ENCODE data around the gene PIEZO2.

PIEZO2 gene

DNA sequence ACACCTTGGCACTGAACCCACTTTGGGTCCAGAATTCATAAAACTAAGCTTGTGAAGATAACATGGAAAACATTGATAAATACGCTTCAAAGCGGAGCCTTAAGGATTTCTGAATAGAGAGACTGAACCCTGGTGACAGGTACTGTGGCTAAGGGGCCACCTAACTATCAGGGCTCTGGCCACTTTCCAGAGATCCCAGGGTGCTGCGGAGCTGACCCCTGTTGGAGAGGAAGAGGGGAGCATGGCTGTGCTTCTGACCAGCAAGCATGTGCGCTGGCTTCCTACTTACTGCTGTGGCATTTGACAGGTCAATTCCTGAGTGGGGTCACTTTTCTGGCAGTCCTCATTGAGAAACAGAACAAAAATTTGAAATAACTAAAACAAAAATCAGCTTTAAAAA, 395.2 kb downstream of the PIEZO2 start:
- Mint-ChIP-seq H3K36me3 (ENCODE audit: low read depth) (peaks cover 7% of the 10 kb centered on the region), H3K27me3 (ENCODE audit: low read depth) (no peaks in the 10 kb centered on the region), H3K9me3 (no peaks in the 10 kb centered on the region), H3K4me1 (peaks cover 27% of the 10 kb centered on the region), H3K4me3 (no peak overlapping the region), H3K27ac (no peak overlapping the region)
- TF ChIP-seq, protein P1, sequence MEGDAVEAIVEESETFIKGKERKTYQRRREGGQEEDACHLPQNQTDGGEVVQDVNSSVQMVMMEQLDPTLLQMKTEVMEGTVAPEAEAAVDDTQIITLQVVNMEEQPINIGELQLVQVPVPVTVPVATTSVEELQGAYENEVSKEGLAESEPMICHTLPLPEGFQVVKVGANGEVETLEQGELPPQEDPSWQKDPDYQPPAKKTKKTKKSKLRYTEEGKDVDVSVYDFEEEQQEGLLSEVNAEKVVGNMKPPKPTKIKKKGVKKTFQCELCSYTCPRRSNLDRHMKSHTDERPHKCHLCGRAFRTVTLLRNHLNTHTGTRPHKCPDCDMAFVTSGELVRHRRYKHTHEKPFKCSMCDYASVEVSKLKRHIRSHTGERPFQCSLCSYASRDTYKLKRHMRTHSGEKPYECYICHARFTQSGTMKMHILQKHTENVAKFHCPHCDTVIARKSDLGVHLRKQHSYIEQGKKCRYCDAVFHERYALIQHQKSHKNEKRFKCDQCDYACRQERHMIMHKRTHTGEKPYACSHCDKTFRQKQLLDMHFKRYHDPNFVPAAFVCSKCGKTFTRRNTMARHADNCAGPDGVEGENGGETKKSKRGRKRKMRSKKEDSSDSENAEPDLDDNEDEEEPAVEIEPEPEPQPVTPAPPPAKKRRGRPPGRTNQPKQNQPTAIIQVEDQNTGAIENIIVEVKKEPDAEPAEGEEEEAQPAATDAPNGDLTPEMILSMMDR (IDR thresholded peaks at IDR 0.05; ENCODE audit: unreplicated experiment in 3 of 3), result no peak

DNA sequence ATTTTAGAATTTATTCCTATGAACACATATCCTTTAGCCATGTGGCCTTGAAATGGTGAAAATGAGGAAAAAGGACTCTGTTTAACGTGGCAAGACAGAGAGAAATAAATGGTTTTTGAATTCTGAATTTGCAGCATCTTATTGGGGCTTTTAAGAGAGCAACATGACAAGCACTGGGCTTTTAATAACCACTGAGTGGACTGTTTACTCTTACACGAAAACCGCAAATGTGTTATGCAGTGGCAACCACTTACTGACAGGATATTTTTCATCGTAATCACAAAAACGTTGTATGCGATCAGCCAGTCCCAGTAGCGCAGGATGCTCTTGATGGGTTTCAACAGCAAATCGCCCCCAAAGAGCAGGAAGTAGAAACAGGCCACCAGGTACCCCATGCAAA, 397.0 kb downstream of the PIEZO2 start:
- H3K9me3 Mint-ChIP-seq, result no peaks in the 10 kb centered on the region
- H3K27me3 Mint-ChIP-seq (ENCODE audit: low read depth), result no peaks in the 10 kb centered on the region
- H3K27ac Mint-ChIP-seq, result peak overlapping the region in 2 of 3 experiments; percentile 36 to 75
- TF ChIP-seq, protein P1 (IDR thresholded peaks at IDR 0.05; ENCODE audit: unreplicated experiment in 3 of 3), result no peak
- peaks cover 27% of the 10 kb centered on the region for H3K4me1 Mint-ChIP-seq
- no peak overlapping the region for H3K4me3 Mint-ChIP-seq
- peaks cover 5% of the 10 kb centered on the region for H3K36me3 Mint-ChIP-seq (ENCODE audit: low read depth)

DNA sequence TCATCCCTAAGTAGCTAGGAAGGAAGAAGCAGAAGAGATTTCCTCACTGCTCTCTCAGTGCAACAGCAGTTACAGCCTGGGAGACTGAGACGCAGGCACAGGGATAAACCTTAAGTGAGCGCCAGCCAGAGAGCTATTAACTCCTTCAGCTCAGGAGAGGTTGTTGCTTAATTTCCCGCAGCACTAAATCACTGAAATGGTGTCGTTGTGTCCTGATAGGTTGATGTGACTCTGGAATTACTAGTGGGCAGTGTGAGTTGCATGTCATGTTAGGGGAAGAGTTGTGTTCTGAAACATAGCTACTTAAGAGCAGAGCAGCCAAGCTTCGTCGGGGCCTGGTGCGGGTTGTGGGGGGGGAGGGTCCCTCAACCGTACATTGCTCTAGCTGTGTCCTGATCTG, 397.7 kb downstream of the PIEZO2 start:
- no peak overlapping the region for H3K4me3 Mint-ChIP-seq
- H3K36me3 Mint-ChIP-seq (ENCODE audit: low read depth), result peaks cover 5% of the 10 kb centered on the region
- peak overlapping the region in 2 of 3 experiments; percentile 36 to 75 for H3K27ac Mint-ChIP-seq
- TF ChIP-seq, protein P1 (IDR thresholded peaks at IDR 0.05; ENCODE audit: unreplicated experiment in 3 of 3), result no peak
- no peaks in the 10 kb centered on the region for H3K9me3 Mint-ChIP-seq
- peaks cover 27% of the 10 kb centered on the region for H3K4me1 Mint-ChIP-seq
- H3K27me3 Mint-ChIP-seq (ENCODE audit: low read depth), result no peaks in the 10 kb centered on the region

DNA sequence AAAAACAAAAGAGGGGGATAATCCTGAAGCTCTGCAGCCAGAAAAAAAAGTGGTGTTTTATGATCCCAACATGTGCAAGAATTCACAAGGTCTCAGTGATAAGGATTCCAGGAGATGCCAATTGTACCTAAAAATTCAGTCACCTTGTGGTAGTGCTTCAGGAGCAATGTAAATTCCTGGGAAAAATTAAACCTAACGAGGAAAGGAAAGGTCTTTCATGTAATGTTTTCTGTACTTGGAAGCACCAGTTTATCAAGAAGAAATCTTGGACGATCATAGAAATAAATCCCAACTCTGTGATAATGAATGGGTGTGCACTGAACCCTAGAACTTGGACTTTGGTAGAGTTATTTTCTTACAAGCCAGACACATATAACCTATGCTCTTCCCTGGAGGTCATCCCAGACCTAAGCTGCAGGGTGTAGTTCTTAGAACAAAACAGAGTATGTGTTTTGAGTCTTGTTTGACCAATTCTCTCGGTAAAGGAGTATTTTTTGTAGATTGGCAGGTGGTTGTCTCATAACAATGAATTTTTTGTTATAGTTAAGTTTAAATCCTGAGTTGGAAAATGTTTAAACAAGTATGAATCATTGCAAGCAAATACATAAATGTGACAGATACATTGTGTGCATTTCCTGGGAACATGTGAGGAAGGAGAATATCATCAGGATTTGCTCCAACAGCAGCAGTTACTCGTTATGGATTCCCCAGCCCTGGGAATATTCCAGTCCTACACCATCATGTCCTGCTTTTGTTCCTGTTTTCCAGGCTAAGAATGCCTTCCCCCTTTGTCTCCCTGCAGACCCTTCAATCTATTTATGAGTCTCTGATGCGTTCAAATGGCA, 399.0 kb downstream of the PIEZO2 start:
- TF ChIP-seq, protein P1 (IDR thresholded peaks at IDR 0.05; ENCODE audit: unreplicated experiment in 3 of 3), result no peak
- Mint-ChIP-seq H3K27ac (peak overlapping the region in 2 of 3 experiments; percentile 69 to 75), H3K27me3 (ENCODE audit: low read depth) (no peaks in the 10 kb centered on the region), H3K36me3 (ENCODE audit: low read depth) (peaks cover 5% of the 10 kb centered on the region), H3K4me1 (peaks cover 27% of the 10 kb centered on the region), H3K4me3 (no peak overlapping the region), H3K9me3 (no peaks in the 10 kb centered on the region)

DNA sequence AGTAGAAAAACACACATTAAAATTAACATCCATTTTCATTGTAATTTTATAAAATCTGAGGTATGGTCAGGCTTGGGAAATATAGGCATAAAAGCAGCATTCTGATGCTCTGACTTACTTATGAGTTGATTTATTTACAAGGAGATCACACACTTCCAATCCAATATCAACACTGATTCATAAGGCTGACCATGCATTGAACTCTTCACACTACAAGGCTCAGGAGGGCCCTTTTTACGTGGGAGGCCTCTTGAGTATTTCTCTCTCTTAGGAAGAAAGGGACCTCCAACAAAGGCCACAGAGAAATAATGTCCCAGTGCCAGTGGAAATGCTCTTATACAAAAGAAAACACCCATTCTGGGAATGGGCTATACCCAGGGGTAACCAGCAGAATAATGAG, 400.7 kb downstream of the PIEZO2 start:
- Mint-ChIP-seq H3K4me3 (no peak overlapping the region), H3K36me3 (ENCODE audit: low read depth) (peaks cover 5% of the 10 kb centered on the region), H3K27me3 (ENCODE audit: low read depth) (no peaks in the 10 kb centered on the region), H3K9me3 (no peaks in the 10 kb centered on the region), H3K27ac (peak overlapping the region in 2 of 3 experiments; percentile 34 to 64), H3K4me1 (peaks cover 27% of the 10 kb centered on the region)
- TF ChIP-seq, protein P1 (IDR thresholded peaks at IDR 0.05; ENCODE audit: unreplicated experiment in 3 of 3), result no peak

DNA sequence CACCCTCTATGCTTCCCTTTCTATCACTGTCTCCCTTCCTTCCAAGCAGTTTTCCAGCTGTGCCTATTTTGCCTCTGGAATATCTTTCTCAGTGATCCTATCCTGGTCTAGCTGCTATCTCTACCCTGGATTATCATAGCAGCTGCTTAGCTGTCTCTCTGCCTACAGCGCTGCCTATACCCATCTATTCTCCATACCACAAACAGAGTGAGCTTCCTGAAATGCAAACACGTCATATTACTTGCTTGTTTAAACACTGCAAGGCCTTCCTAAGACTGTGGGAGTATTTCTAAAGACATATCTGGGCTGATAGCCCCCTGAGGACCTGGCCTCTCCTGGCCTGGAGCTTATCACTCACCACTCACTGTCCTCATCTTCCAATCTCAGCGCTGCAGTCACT, 403.4 kb downstream of the PIEZO2 start:
- TF ChIP-seq, protein P1 (IDR thresholded peaks at IDR 0.05; ENCODE audit: unreplicated experiment in 3 of 3), result no peak
- no peaks in the 10 kb centered on the region for H3K9me3 Mint-ChIP-seq
- H3K4me1 Mint-ChIP-seq, result peaks cover 14% of the 10 kb centered on the region
- no peak overlapping the region for H3K27ac Mint-ChIP-seq
- no peaks in the 10 kb centered on the region for H3K27me3 Mint-ChIP-seq (ENCODE audit: low read depth)
- H3K4me3 Mint-ChIP-seq, result no peak overlapping the region
- peaks cover 12% of the 10 kb centered on the region for H3K36me3 Mint-ChIP-seq (ENCODE audit: low read depth)

Measured in nephron (organoid).